Osteoblast (primary cell): ENCODE data around the gene TFCP2. TPM values are rescaled to one million over a fixed set of nuclear protein-coding genes. Genes with fewer than 3 reads are reported as not detected.

Experiments
- DNase-seq: peaks from one replicate; pipeline ENCODE4 v3.0.0; 2011; ENCODE audit warnings: low spot score, mixed read lengths; ENCODE audit not compliant: insufficient read length; ENCODE audit errors: missing footprints
- H2AFZ ChIP-seq: 2 replicates; pipeline ENCODE4 v1.6.0; 2011; ENCODE audit warnings: mild to moderate bottlenecking, low read length
- H3K27ac ChIP-seq: 2 replicates; pipeline ENCODE4 v1.5.1; 2011; ENCODE audit warnings: mild to moderate bottlenecking, low read depth, low read length, moderate library complexity
- H3K27me3 ChIP-seq: 2 replicates; pipeline ENCODE4 v1.6.0; 2012; ENCODE audit warnings: mild to moderate bottlenecking, control low read depth, inconsistent platforms, low read length, moderate library complexity; ENCODE audit not compliant: insufficient read depth
- H3K36me3 ChIP-seq: 2 replicates; pipeline ENCODE4 v1.5.1; 2011; ENCODE audit warnings: mild to moderate bottlenecking, low read length, control low read depth, moderate library complexity; ENCODE audit not compliant: insufficient read depth
- H3K4me1 ChIP-seq: 2 replicates; pipeline ENCODE4 v1.5.1; 2011; ENCODE audit warnings: mild to moderate bottlenecking, low read length, control low read depth, moderate library complexity; ENCODE audit not compliant: insufficient read depth
- H3K4me2 ChIP-seq: 2 replicates; pipeline ENCODE4 v1.6.0; 2011; ENCODE audit warnings: mild to moderate bottlenecking, low read length; ENCODE audit not compliant: insufficient read depth
- H3K4me3 ChIP-seq: fragments of 200-600 bp; sonication (generic); 3 replicates; pipeline ENCODE4 v1.5.1; 2012; ENCODE audit warnings: mild to moderate bottlenecking, low read length, inconsistent platforms; ENCODE audit not compliant: insufficient read depth
- H3K79me2 ChIP-seq: 2 replicates; pipeline ENCODE4 v1.6.0; 2012; ENCODE audit warnings: mild to moderate bottlenecking, low read length, control low read depth, inconsistent platforms; ENCODE audit not compliant: insufficient read depth
- H3K9me3 ChIP-seq: 2 replicates; pipeline ENCODE4 v1.5.1; 2011; ENCODE audit warnings: low read depth, low read length, control low read depth
- H4K20me1 ChIP-seq: 2 replicates; pipeline ENCODE4 v1.6.0; 2012; ENCODE audit warnings: mild to moderate bottlenecking, low read length, control low read depth; ENCODE audit not compliant: insufficient read depth
- CTCF ChIP-seq: IDR thresholded peaks from 2 replicates; pipeline ENCODE4 v1.5.1; 2011; ENCODE audit warnings: mild to moderate bottlenecking, low read depth, low read length, moderate library complexity; ENCODE audit errors: extremely low read depth
- total RNA-seq: library from RNA; depleted of rRNA; stranded (reverse); fragments of >200 nt; gene quantifications from 2 replicates; pipeline ENCODE4 v1.2.3, GENCODE V29; 2012

The TFCP2 gene
- total RNA-seq, 1 donor, result 7.6 TPM

GRCh38 chr12:51187370-51187987, 14.5 kb upstream of the TFCP2 start:
- H3K27me3 ChIP-seq, result no peaks in the 10 kb centered on the region
- no peak for TF ChIP-seq CTCF
- H3K36me3 ChIP-seq, result peaks cover 3% of the 10 kb centered on the region
- H3K9me3 ChIP-seq, result no peaks in the 10 kb centered on the region
- H2AFZ ChIP-seq, result no peak overlapping the region
- H3K27ac ChIP-seq, result no peak overlapping the region
- DNase-seq, result no peak
- no peaks in the 10 kb centered on the region for H3K79me2 ChIP-seq
- no peak overlapping the region for H3K4me2 ChIP-seq
- H4K20me1 ChIP-seq, result no peaks in the 10 kb centered on the region
- no peaks in the 10 kb centered on the region for H3K4me1 ChIP-seq
- no peak overlapping the region for H3K4me3 ChIP-seq

GRCh38 chr12:51186465-51187085, 13.6 kb upstream of the TFCP2 start:
- Histone ChIP-seq H3K36me3 (peaks cover 3% of the 10 kb centered on the region), H3K27ac (no peak overlapping the region), H4K20me1 (no peaks in the 10 kb centered on the region), H3K27me3 (no peaks in the 10 kb centered on the region), H3K4me2 (no peak overlapping the region), H3K79me2 (no peaks in the 10 kb centered on the region), H3K4me3 (no peak overlapping the region), H3K9me3 (no peaks in the 10 kb centered on the region), H3K4me1 (no peaks in the 10 kb centered on the region), H2AFZ (no peak overlapping the region)
- no peak for TF ChIP-seq CTCF
- no peak for DNase-seq

GRCh38 chr12:51185171-51185717, 12.3 kb upstream of the TFCP2 start:
- H2AFZ ChIP-seq, result no peak overlapping the region
- no peaks in the 10 kb centered on the region for H3K79me2 ChIP-seq
- no peak for TF ChIP-seq CTCF
- no peak overlapping the region for H3K27ac ChIP-seq
- no peaks in the 10 kb centered on the region for H3K9me3 ChIP-seq
- no peaks in the 10 kb centered on the region for H3K27me3 ChIP-seq
- H3K4me3 ChIP-seq, result no peak overlapping the region
- H4K20me1 ChIP-seq, result no peaks in the 10 kb centered on the region
- H3K4me1 ChIP-seq, result no peaks in the 10 kb centered on the region
- no peaks in the 10 kb centered on the region for H3K36me3 ChIP-seq
- no peak overlapping the region for H3K4me2 ChIP-seq
- DNase-seq, result no peak

GRCh38 chr12:51183816-51184215, 10.9 kb upstream of the TFCP2 start:
- H3K9me3 ChIP-seq, result no peaks in the 10 kb centered on the region
- peak; percentile 19 for DNase-seq
- H3K4me2 ChIP-seq, result no peak overlapping the region
- no peak overlapping the region for H3K27ac ChIP-seq
- H4K20me1 ChIP-seq, result no peaks in the 10 kb centered on the region
- no peak overlapping the region for H2AFZ ChIP-seq
- no peaks in the 10 kb centered on the region for H3K4me1 ChIP-seq
- no peak overlapping the region for H3K4me3 ChIP-seq
- no peaks in the 10 kb centered on the region for H3K36me3 ChIP-seq
- H3K27me3 ChIP-seq, result no peaks in the 10 kb centered on the region
- H3K79me2 ChIP-seq, result no peaks in the 10 kb centered on the region
- no peak for TF ChIP-seq CTCF
